K562 (cell line): ENCODE results near the gene PPP6C. TPM values are rescaled to one million over a fixed set of nuclear protein-coding genes. Genes with fewer than 3 reads are reported as not detected.

ENCODE experiments used
- BCOR ChIP-seq: fragments of 450-650 bp; IDR thresholded peaks from 2 replicates; pipeline ENCODE4 v1.6.1; 2016
- MCM5 ChIP-seq: fragments of 450-650 bp; IDR thresholded peaks from 2 replicates; pipeline ENCODE4 v1.6.1; 2016; ENCODE audit warnings: low read depth
- PRPF4 ChIP-seq: fragments of 200-400 bp; formaldehyde crosslinking; IDR thresholded peaks from one replicate; pipeline ENCODE4 v1.6.1; 2017; ENCODE audit warnings: low read length, low read depth, mild to moderate bottlenecking; ENCODE audit not compliant: insufficient read depth, poor library complexity, severe bottlenecking
- ZNF717 ChIP-seq: fragments of 250-450 bp; sonication (Bioruptor Pico); IDR thresholded peaks from 2 replicates; pipeline ENCODE4 v1.5.0; 2021
- polyA plus RNA-seq, 8 experiments: library from polyadenylated mRNA; depleted of rRNA in 4 of 8; stranded (reverse) in 5 of 8; unstranded in 3 of 8; fragments of >200 nt; fragmentation: Nextera tagmentation in 2 of 8; fragmentation: Illumina TruSeq in 1 of 8; extraction: Ambion mirVana in 2 of 8; extraction: Trizol in 1 of 8; gene quantifications; 2 replicates each; pipeline versions ENCODE4 v1.2.1 to v1.2.3, GENCODE V29; 2011 to 2014; ENCODE audit warnings: inconsistent platforms in 1 of 8, missing spikeins in 1 of 8
- total RNA-seq, 7 experiments: library from RNA; depleted of rRNA in 6 of 7; stranded (reverse); fragments of >200 nt in 6 of 7; fragmentation: Illumina TruSeq in 2 of 7; extraction: Trizol in 2 of 7; gene quantifications; 2 replicates each; pipeline versions ENCODE4 v1.2.1 to v1.2.3, GENCODE V29; 2011 to 2021; ENCODE audit warnings: low replicate concordance in 1 of 7
- TF ChIP-seq, protein P1 (sequence below), 2 experiments: fragments of 450-650 bp in 1 of 2; sonication (generic) in 1 of 2; formaldehyde crosslinking in 1 of 2; IDR thresholded peaks; 2 replicates each; pipeline versions ENCODE4 v1.7.1 to v1.9.0; 2016 to 2022; ENCODE audit warnings: inconsistent platforms in 1 of 2, mild to moderate bottlenecking in 1 of 2, missing genetic modification reagents in 1 of 2
- TF ChIP-seq, protein P2 (sequence below): sonication (generic); formaldehyde crosslinking; IDR thresholded peaks from 2 replicates; pipeline ENCODE4 v1.8.0; 2022; ENCODE audit warnings: mild to moderate bottlenecking, missing genetic modification reagents
- TF ChIP-seq, protein P3 (sequence below): sonication (generic); formaldehyde crosslinking; IDR thresholded peaks from 2 replicates; pipeline ENCODE4 v1.8.1; 2023; ENCODE audit warnings: mild to moderate bottlenecking, missing genetic modification reagents

Gene PPP6C
- total and polyA plus RNA-seq, 9 of the 15 experiments (the other 6 are each of a cell fraction or from before 2014, with no cell fraction given), result 18.8 to 44.8 (median 38.3) TPM

DNA sequence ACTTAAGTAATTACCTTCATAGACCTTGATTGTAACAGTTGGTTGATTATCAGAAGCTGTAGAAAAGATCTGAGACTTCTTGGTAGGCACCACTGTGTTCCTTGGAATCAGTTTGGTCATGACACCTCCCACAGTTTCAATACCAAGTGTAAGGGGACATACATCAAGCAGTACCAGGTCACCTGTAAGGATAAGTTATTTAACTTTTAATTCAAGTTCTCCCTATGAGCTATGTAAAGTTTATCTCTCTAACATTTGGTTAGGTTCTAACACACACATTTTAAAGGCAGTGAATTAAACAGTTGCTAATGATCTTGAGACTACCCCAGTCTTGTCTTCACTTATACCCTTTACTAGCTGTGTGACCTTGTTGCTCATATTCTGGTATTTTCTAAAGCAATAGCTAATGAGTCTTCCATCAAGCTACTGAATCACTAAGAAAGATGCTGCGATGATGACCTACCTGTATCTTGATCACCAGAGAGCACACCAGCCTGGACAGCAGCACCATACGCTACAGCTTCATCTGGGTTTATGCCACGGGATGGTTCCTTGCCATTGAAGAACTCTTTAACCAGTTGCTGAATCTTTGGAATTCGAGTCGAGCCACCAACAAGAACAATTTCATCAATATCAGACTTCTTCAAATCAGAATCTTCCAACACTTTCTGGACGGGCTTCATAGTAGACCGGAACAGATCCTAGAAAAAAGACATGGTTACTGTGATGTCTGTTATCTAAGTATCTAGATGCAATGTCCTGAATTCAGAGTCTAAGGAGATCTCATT, 48.7 kb upstream of the PPP6C start (continued):
- TF ChIP-seq, protein P1, sequence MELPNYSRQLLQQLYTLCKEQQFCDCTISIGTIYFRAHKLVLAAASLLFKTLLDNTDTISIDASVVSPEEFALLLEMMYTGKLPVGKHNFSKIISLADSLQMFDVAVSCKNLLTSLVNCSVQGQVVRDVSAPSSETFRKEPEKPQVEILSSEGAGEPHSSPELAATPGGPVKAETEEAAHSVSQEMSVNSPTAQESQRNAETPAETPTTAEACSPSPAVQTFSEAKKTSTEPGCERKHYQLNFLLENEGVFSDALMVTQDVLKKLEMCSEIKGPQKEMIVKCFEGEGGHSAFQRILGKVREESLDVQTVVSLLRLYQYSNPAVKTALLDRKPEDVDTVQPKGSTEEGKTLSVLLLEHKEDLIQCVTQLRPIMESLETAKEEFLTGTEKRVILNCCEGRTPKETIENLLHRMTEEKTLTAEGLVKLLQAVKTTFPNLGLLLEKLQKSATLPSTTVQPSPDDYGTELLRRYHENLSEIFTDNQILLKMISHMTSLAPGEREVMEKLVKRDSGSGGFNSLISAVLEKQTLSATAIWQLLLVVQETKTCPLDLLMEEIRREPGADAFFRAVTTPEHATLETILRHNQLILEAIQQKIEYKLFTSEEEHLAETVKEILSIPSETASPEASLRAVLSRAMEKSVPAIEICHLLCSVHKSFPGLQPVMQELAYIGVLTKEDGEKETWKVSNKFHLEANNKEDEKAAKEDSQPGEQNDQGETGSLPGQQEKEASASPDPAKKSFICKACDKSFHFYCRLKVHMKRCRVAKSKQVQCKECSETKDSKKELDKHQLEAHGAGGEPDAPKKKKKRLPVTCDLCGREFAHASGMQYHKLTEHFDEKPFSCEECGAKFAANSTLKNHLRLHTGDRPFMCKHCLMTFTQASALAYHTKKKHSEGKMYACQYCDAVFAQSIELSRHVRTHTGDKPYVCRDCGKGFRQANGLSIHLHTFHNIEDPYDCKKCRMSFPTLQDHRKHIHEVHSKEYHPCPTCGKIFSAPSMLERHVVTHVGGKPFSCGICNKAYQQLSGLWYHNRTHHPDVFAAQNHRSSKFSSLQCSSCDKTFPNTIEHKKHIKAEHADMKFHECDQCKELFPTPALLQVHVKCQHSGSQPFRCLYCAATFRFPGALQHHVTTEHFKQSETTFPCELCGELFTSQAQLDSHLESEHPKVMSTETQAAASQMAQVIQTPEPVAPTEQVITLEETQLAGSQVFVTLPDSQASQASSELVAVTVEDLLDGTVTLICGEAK (IDR thresholded peaks at IDR 0.05), result no peak
- TF ChIP-seq, protein P1 (CRISPR knock-in tag; IDR thresholded peaks at IDR 0.05), result 0 out of 2 replicates have a peak, but pooled peaks have one; percentile 21
- TF ChIP-seq PRPF4, result peak; percentile 35
- no peak for TF ChIP-seq MCM5
- 0 out of 2 replicates have a peak, but pooled peaks have one; percentile 23 for TF ChIP-seq ZNF717
- TF ChIP-seq BCOR, result no peak
- TF ChIP-seq, protein P2, sequence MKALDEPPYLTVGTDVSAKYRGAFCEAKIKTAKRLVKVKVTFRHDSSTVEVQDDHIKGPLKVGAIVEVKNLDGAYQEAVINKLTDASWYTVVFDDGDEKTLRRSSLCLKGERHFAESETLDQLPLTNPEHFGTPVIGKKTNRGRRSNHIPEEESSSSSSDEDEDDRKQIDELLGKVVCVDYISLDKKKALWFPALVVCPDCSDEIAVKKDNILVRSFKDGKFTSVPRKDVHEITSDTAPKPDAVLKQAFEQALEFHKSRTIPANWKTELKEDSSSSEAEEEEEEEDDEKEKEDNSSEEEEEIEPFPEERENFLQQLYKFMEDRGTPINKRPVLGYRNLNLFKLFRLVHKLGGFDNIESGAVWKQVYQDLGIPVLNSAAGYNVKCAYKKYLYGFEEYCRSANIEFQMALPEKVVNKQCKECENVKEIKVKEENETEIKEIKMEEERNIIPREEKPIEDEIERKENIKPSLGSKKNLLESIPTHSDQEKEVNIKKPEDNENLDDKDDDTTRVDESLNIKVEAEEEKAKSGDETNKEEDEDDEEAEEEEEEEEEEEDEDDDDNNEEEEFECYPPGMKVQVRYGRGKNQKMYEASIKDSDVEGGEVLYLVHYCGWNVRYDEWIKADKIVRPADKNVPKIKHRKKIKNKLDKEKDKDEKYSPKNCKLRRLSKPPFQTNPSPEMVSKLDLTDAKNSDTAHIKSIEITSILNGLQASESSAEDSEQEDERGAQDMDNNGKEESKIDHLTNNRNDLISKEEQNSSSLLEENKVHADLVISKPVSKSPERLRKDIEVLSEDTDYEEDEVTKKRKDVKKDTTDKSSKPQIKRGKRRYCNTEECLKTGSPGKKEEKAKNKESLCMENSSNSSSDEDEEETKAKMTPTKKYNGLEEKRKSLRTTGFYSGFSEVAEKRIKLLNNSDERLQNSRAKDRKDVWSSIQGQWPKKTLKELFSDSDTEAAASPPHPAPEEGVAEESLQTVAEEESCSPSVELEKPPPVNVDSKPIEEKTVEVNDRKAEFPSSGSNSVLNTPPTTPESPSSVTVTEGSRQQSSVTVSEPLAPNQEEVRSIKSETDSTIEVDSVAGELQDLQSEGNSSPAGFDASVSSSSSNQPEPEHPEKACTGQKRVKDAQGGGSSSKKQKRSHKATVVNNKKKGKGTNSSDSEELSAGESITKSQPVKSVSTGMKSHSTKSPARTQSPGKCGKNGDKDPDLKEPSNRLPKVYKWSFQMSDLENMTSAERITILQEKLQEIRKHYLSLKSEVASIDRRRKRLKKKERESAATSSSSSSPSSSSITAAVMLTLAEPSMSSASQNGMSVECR (CRISPR knock-in tag), result no peak
- TF ChIP-seq, protein P3, sequence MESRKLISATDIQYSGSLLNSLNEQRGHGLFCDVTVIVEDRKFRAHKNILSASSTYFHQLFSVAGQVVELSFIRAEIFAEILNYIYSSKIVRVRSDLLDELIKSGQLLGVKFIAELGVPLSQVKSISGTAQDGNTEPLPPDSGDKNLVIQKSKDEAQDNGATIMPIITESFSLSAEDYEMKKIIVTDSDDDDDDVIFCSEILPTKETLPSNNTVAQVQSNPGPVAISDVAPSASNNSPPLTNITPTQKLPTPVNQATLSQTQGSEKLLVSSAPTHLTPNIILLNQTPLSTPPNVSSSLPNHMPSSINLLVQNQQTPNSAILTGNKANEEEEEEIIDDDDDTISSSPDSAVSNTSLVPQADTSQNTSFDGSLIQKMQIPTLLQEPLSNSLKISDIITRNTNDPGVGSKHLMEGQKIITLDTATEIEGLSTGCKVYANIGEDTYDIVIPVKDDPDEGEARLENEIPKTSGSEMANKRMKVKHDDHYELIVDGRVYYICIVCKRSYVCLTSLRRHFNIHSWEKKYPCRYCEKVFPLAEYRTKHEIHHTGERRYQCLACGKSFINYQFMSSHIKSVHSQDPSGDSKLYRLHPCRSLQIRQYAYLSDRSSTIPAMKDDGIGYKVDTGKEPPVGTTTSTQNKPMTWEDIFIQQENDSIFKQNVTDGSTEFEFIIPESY (CRISPR knock-in tag), result 0 out of 2 replicates have a peak, but pooled peaks have one; percentile 32
